ENCODE results near the gene KCNG2. TPM values are rescaled to one million over a fixed set of nuclear protein-coding genes. Genes with fewer than 3 reads are reported as not detected.

Gene KCNG2
- total and polyA plus RNA-seq, 2 of the 8 experiments (the other 6 are each of a cell fraction or from before 2014, with no cell fraction given): 0.19 to 0.74 TPM

DNA sequence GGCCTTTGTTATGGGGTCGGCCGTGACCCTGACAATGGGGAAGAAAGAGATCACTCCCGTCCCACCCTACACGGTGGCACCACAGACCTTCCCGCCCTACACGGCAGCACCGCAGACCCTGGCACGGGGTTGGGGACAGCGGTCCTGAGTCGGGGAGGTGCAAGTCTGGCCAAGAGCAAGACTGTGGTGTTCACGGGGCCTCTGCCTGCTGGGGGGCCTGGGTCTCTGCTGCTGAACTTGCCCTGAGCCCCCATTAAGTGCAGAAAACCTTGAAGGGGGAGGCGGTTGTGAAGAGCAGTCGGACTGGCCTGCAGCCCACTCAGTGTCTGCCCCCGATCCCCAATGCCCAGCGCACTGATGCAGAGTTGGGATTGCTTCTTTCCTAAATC, 77.8 kb downstream of the KCNG2 start:
- H2AFZ ChIP-seq (ENCODE audit: low read length): no peak overlapping the region
- no peak overlapping the region for H2BK12ac ChIP-seq (ENCODE audit: low read depth, low read length)
- no peak overlapping the region for H3K4me2 ChIP-seq (ENCODE audit: insufficient read depth in 1 of 2, low read depth in 2 of 2, low read length in 2 of 2)
- H3K23ac ChIP-seq (ENCODE audit: insufficient read length): no peak overlapping the region
- no peak overlapping the region for H2BK20ac ChIP-seq (ENCODE audit: low read length)
- H3K27ac ChIP-seq (ENCODE audit: low read depth, low read length): no peak overlapping the region
- no peak overlapping the region for H2AK5ac ChIP-seq (ENCODE audit: low read depth, low read length)
- ChIA-PET CTCF (ENCODE audit: partially characterized antibody) (interaction anchor here (0.9 to 1.2 kb wide), 2 partner anchors 51 to 56 kb away, joined by 3 to 4 read pairs; no protein-coding TSS in a partner anchor), POLR2A (ENCODE audit: partially characterized antibody) (no interaction called here)
- H3K56ac ChIP-seq (replicated peaks; ENCODE audit: insufficient read length, low read depth, low read length): no peak overlapping the region
- no peak overlapping the region for H3K4ac ChIP-seq (replicated peaks; ENCODE audit: insufficient read length, low read depth, low read length)
- no peak overlapping the region for H3K4me3 ChIP-seq (ENCODE audit: extremely low read depth in 1 of 4, insufficient read depth in 2 of 4, low read depth in 3 of 4, low read length in 4 of 4)
- H3K79me2 ChIP-seq (ENCODE audit: control insufficient read depth in 1 of 2, insufficient read depth in 2 of 2, low read length in 2 of 2): no peaks in the 10 kb centered on the region
- no peak for FAIRE-seq
- no peaks in the 10 kb centered on the region; the same call in 1 of the 2 replicates for H3K79me1 ChIP-seq (ENCODE audit: low read depth, low read length)
- no peak overlapping the region for H4K5ac ChIP-seq (ENCODE audit: insufficient read length, low read depth, low read length)
- TF ChIP-seq, protein P1, sequence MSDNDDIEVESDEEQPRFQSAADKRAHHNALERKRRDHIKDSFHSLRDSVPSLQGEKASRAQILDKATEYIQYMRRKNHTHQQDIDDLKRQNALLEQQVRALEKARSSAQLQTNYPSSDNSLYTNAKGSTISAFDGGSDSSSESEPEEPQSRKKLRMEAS (IDR thresholded peaks at IDR 0.05): no peak
- TF ChIP-seq HDAC2 (IDR thresholded peaks at IDR 0.05; ENCODE audit: borderline replicate concordance in 1 of 2, low read depth in 2 of 2, low read length in 2 of 2) (no peak), CHD1 (IDR thresholded peaks at IDR 0.05; ENCODE audit: low read depth, low read length) (no peak), RXRA (IDR thresholded peaks at IDR 0.05; ENCODE audit: insufficient read depth, low read depth, low read length) (no peak), KDM5A (IDR thresholded peaks at IDR 0.05; ENCODE audit: low read length) (no peak)
- TF ChIP-seq, protein P2, sequence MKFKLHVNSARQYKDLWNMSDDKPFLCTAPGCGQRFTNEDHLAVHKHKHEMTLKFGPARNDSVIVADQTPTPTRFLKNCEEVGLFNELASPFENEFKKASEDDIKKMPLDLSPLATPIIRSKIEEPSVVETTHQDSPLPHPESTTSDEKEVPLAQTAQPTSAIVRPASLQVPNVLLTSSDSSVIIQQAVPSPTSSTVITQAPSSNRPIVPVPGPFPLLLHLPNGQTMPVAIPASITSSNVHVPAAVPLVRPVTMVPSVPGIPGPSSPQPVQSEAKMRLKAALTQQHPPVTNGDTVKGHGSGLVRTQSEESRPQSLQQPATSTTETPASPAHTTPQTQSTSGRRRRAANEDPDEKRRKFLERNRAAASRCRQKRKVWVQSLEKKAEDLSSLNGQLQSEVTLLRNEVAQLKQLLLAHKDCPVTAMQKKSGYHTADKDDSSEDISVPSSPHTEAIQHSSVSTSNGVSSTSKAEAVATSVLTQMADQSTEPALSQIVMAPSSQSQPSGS (IDR thresholded peaks at IDR 0.05; ENCODE audit: low read length): no peak
- H3K27me3 ChIP-seq (replicated peaks in 1 of 4; ENCODE audit: control insufficient read depth in 3 of 4, extremely low read depth in 1 of 4, insufficient read depth in 3 of 4, low read length in 3 of 4): no peaks in the 10 kb centered on the region
- no peaks in the 10 kb centered on the region for H3K36me3 ChIP-seq (ENCODE audit: control insufficient read depth in 2 of 4, insufficient read depth in 4 of 4, low read length in 3 of 4)
- H2BK5ac ChIP-seq (ENCODE audit: low read depth, low read length): no peak overlapping the region
- H3K14ac ChIP-seq (ENCODE audit: insufficient read length): no peak overlapping the region
- no peak overlapping the region for H3K9ac ChIP-seq (replicated peaks in 1 of 4; ENCODE audit: extremely low read depth in 1 of 4, low read depth in 3 of 4, low read length in 3 of 4)
- H3K23me2 ChIP-seq (ENCODE audit: low read depth, low read length): no peaks in the 10 kb centered on the region
- no peak overlapping the region for H4K91ac ChIP-seq (replicated peaks; ENCODE audit: insufficient read length, low read length)
- H3K4me1 ChIP-seq (replicated peaks in 1 of 4; ENCODE audit: control insufficient read depth in 3 of 4, insufficient read depth in 4 of 4, low read length in 3 of 4): no peaks in the 10 kb centered on the region; a peak in 1 of 7 replicates
- no peaks in the 10 kb centered on the region; a peak in 1 of 4 replicates for H3K9me3 ChIP-seq (ENCODE audit: insufficient read depth in 2 of 2, low read depth in 1 of 2, low read length in 1 of 2)
- no peak overlapping the region for H2BK120ac ChIP-seq (replicated peaks; ENCODE audit: low read depth, low read length)
- peaks cover 0 to 2% of the 10 kb centered on the region in 2 experiments for H4K20me1 ChIP-seq (replicated peaks in 1 of 2; ENCODE audit: control insufficient read depth in 1 of 2, insufficient read depth in 2 of 2, low read length in 2 of 2)
- H3K18ac ChIP-seq (ENCODE audit: extremely low read depth, low read length): no peak overlapping the region
- DNase-seq (ENCODE audit: low read depth in 1 of 2, low spot score in 2 of 2): no peak
- H4K8ac ChIP-seq (ENCODE audit: extremely low read depth, insufficient read depth, low read length): no peak overlapping the region
- H2BK15ac ChIP-seq (ENCODE audit: low read length): no peak overlapping the region
- WGBS, 2 experiments (ENCODE audit: extremely low coverage in 1 of 2, insufficient coverage in 1 of 2, insufficient read length in 1 of 2, insufficient replicate concordance in 2 of 2, low coverage in 1 of 2, low lambda C conversion rate in 2 of 2, missing lambda C conversion rate in 1 of 2): 89% methylated on average over 13 of the region's 15 CpGs; no CpG with 5 or more reads in 1 of the 2 experiments

Data from H1 (cell line).